Chondrocyte (in vitro differentiated cells): ENCODE results near the gene SFMBT2. TPM values are rescaled to one million over a fixed set of nuclear protein-coding genes. Genes with fewer than 3 reads are reported as not detected.

ENCODE experiments used
- DNase-seq: peaks from one replicate; pipeline ENCODE4 v3.0.0; 2021; ENCODE audit warnings: mixed read lengths, low spot score
- H3K27ac Mint-ChIP-seq: one replicate; pipeline ENCODE4 v1.8.0; 2021; ENCODE audit warnings: mild to moderate bottlenecking, moderate library complexity, mixed read lengths; ENCODE audit not compliant: unreplicated experiment
- H3K27me3 Mint-ChIP-seq: 2 replicates; pipeline ENCODE4 v1.8.0; 2021; ENCODE audit warnings: low read depth, mixed read lengths
- H3K36me3 Mint-ChIP-seq: 2 replicates; pipeline ENCODE4 v1.8.0; 2021; ENCODE audit warnings: low read depth, mixed read lengths
- H3K4me1 Mint-ChIP-seq: 2 replicates; pipeline ENCODE4 v1.8.0; 2021; ENCODE audit warnings: low read depth, mild to moderate bottlenecking, mixed read lengths
- H3K4me3 Mint-ChIP-seq: one replicate; pipeline ENCODE4 v1.8.0; 2021; ENCODE audit warnings: mild to moderate bottlenecking, moderate library complexity, mixed read lengths; ENCODE audit not compliant: unreplicated experiment
- H3K9me3 Mint-ChIP-seq: 2 replicates; pipeline ENCODE4 v1.8.0; 2021; ENCODE audit warnings: low read depth, mixed read lengths
- total RNA-seq: library from RNA; stranded (reverse); gene quantifications from 3 replicates; pipeline ENCODE4 v1.2.1, GENCODE V29; 2021
- TF ChIP-seq, protein P1 (sequence below): fragments of 200-600 bp; sonication (generic); IDR thresholded peaks from 2 replicates; pipeline ENCODE4 v1.5.0; 2021; ENCODE audit warnings: antibody characterized with exemption, mild to moderate bottlenecking, moderate library complexity

Gene SFMBT2
- total RNA-seq, 1 donor from 2014 or later = 1.9 TPM

DNA sequence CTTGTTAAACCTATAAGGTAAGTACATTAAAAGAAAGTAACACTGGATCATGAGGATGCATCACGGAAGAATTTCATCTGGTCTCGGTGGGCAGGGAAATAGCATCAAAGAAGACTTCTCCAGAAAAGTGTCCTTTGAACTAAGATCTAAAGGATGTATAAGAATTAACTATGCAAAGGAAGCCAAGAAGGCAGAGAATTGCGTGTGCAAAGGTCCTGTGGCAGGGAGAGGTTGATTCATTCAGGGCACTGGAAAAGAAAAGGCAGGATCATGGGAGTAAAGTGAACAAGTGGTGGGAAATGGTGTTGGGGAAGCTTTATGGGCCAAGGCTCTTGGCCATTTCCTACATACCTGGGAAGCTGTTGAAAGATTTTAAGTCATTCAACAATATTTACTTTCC lies 288.3 kb downstream of the SFMBT2 start:
- TF ChIP-seq, protein P1, sequence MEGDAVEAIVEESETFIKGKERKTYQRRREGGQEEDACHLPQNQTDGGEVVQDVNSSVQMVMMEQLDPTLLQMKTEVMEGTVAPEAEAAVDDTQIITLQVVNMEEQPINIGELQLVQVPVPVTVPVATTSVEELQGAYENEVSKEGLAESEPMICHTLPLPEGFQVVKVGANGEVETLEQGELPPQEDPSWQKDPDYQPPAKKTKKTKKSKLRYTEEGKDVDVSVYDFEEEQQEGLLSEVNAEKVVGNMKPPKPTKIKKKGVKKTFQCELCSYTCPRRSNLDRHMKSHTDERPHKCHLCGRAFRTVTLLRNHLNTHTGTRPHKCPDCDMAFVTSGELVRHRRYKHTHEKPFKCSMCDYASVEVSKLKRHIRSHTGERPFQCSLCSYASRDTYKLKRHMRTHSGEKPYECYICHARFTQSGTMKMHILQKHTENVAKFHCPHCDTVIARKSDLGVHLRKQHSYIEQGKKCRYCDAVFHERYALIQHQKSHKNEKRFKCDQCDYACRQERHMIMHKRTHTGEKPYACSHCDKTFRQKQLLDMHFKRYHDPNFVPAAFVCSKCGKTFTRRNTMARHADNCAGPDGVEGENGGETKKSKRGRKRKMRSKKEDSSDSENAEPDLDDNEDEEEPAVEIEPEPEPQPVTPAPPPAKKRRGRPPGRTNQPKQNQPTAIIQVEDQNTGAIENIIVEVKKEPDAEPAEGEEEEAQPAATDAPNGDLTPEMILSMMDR = no peak
- no peak for DNase-seq
- no peak overlapping the region for H3K4me3 Mint-ChIP-seq
- H3K36me3 Mint-ChIP-seq = no peaks in the 10 kb centered on the region
- H3K27ac Mint-ChIP-seq = no peak overlapping the region
- peaks cover 6% of the 10 kb centered on the region for H3K27me3 Mint-ChIP-seq
- H3K9me3 Mint-ChIP-seq = peaks cover 10% of the 10 kb centered on the region
- no peaks in the 10 kb centered on the region for H3K4me1 Mint-ChIP-seq

DNA sequence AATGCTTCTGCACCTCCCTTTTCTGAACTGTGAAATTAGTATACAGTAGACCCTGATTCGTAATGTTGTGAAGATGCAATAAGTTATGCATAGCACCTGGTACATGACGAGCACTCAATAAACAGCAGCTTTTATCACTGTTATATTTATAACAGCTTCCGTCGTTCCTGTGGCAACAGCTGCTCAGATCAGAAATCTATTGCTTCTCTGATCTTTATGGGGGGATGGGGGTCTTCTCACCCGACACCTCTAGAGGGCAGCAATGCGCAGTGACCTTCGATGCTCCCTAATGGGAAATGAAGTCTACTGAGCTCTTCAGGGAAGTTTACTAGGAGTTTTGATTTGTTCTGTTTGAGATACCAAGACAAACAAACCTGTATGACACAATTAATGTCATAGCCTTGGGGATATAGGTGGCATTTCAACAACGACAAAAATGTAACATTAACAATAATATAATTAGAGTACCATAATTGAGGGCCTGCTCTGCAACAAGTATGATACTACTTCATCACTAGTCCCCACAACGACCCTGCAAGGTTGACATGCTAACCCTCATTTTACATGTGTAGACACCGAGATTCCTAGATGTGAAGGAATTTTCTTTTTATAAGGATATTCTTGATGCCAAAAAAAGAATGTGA lies 289.6 kb downstream of the SFMBT2 start:
- DNase-seq = no peak
- peaks cover 10% of the 10 kb centered on the region for H3K9me3 Mint-ChIP-seq
- H3K4me1 Mint-ChIP-seq = no peaks in the 10 kb centered on the region
- TF ChIP-seq, protein P1 = peak; percentile 74
- no peak overlapping the region for H3K27ac Mint-ChIP-seq
- H3K4me3 Mint-ChIP-seq = no peak overlapping the region
- peaks cover 1% of the 10 kb centered on the region for H3K36me3 Mint-ChIP-seq
- H3K27me3 Mint-ChIP-seq = peaks cover 8% of the 10 kb centered on the region

DNA sequence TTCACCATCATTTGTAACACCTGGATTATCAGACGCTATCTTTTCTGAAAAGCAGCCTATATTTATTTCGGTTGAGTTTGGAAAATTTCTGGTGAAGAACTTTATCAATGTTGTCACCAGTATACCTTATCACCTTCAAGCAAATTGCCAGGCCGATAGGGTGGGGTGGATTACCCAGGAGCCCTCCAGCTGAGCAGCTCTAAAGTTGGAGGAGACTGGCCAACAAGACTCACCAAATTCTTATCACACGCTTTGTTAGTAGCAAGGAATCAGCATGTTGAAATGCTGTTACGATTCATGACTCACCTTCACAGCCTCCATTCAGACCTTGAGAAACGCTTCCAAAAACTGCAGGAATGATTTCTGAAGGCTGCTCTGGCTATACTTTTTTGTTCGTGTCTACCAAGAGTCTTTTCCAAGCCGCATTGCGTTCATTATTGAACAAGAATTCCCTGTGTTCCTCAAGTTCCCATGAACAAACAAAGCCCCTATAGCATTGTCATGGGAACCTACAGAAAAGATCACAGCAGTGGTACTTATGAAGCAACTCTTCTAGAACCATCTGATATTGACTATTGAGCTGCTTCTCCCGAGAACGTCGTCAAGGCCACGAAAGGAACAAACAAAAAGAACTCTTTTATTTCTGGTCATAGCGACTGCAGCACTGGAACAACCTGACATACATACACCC lies 291.4 kb downstream of the SFMBT2 start:
- TF ChIP-seq, protein P1 = no peak
- Mint-ChIP-seq H3K36me3 (peaks cover 1% of the 10 kb centered on the region), H3K4me1 (no peaks in the 10 kb centered on the region), H3K9me3 (peaks cover 2% of the 10 kb centered on the region), H3K27me3 (peaks cover 2% of the 10 kb centered on the region), H3K4me3 (no peak overlapping the region), H3K27ac (no peak overlapping the region)
- DNase-seq = no peak

DNA sequence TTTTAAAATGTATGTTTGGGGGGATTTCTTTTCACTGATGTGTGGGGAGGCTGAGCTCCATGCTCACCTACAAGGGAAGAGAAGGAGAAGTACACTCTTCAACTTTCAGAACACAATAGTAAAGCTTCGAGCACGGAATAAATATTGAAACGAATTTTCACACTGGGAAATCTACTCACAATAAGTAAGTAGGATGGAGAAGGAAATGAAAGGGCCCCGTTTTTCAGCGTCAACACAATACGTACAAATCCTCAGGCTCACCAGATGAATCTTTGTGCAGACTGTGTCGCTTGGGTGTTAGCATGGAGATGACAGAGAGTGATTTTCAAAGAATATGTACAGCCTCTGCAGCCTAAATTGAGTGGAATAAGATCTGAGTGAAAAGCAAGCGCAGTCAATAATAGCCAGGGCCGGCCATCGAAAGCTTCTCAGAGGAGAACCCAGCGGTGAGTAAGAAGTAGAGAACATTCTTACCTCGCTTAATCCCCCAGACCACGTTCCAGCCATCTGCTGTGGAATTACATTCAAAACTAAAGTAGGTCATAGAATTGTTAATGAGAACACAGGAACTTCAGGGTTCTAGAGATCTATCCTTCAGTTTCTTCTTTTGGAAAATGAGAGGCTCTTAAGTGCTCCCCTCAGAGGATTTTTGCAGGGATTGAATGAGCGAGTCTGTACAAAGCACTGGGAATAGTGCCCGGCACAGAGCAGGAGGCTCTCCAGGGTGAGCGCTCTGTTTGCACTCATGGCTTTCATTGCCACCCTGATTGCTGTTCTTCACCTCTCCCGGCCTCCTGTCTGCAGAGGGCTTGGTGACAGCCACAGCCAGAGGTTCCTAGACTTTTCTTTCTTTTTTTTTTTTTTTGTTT lies 292.8 kb downstream of the SFMBT2 start:
- Mint-ChIP-seq H3K36me3 (peaks cover 1% of the 10 kb centered on the region), H3K27me3 (peaks cover 2% of the 10 kb centered on the region), H3K4me1 (no peaks in the 10 kb centered on the region), H3K27ac (no peak overlapping the region), H3K9me3 (peaks cover 2% of the 10 kb centered on the region), H3K4me3 (no peak overlapping the region)
- TF ChIP-seq, protein P1 = no peak
- DNase-seq = no peak

DNA sequence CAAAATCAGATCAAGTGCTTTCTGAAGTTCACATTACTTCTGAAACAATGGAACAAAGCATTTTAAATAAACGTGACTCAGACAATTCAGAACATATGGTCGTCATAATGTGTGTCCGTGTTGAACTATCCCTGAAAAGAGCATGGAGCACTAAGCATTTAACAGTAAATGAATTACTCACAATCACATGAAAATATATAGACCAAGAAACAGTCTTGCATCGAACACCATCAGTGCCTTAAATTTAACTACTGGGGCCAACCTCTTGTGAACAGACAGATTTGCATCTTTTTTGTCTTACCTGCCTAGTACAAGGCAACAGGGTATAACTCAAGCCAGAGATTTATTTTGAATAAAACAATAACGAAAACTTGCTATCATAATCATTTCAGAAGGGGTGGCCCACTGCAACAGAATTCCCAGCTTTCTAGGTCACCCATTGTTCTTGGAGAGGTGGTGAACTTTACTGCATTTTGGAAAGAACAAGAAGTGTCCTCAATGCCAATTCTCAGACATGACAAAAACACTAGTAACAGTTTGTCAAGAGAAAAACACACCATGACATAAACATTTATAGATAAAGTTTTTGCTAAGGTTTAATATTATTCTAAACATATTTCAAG lies 293.5 kb downstream of the SFMBT2 start:
- peaks cover 2% of the 10 kb centered on the region for H3K27me3 Mint-ChIP-seq
- H3K27ac Mint-ChIP-seq = no peak overlapping the region
- peaks cover 1% of the 10 kb centered on the region for H3K36me3 Mint-ChIP-seq
- DNase-seq = no peak
- H3K4me3 Mint-ChIP-seq = no peak overlapping the region
- TF ChIP-seq, protein P1 = no peak
- H3K9me3 Mint-ChIP-seq = no peaks in the 10 kb centered on the region
- peaks cover 1% of the 10 kb centered on the region for H3K4me1 Mint-ChIP-seq
